Trophoblast cell (in vitro differentiated cells and primary cell): ENCODE data around the gene NR1D2.

Source experiments
- DNase-seq, 2 donors: peaks; one replicate each; pipeline ENCODE4 v3.0.0-alpha.2; 2016
- H2AFZ ChIP-seq: 2 replicates; pipeline ENCODE4 v1.6.1; 2013; ENCODE audit warnings: low read length, moderate library complexity, mild to moderate bottlenecking; ENCODE audit not compliant: insufficient read depth, poor library complexity
- H2AK5ac ChIP-seq: 2 replicates; pipeline ENCODE4 v1.6.1; 2013; ENCODE audit warnings: mild to moderate bottlenecking, low read length
- H2BK120ac ChIP-seq: 2 replicates; pipeline ENCODE4 v1.6.1; 2013; ENCODE audit warnings: low read length, mild to moderate bottlenecking, moderate library complexity; ENCODE audit not compliant: insufficient read depth, poor library complexity
- H2BK12ac ChIP-seq: 2 replicates; pipeline ENCODE4 v1.6.1; 2013; ENCODE audit warnings: mild to moderate bottlenecking, low read length, moderate library complexity
- H2BK5ac ChIP-seq: 2 replicates; pipeline ENCODE4 v1.6.1; 2013; ENCODE audit warnings: low read length, low read depth, moderate library complexity, mild to moderate bottlenecking; ENCODE audit not compliant: poor library complexity
- H3K14ac ChIP-seq: 2 replicates; pipeline ENCODE4 v1.6.1; 2013; ENCODE audit warnings: mild to moderate bottlenecking, low read length
- H3K18ac ChIP-seq: 2 replicates; pipeline ENCODE4 v1.6.1; 2013; ENCODE audit warnings: mild to moderate bottlenecking, low read length
- H3K23ac ChIP-seq: 2 replicates; pipeline ENCODE4 v1.6.1; 2013; ENCODE audit warnings: low read length
- H3K27ac ChIP-seq: 2 replicates; pipeline ENCODE4 v1.5.1; 2013; ENCODE audit warnings: low read depth, mild to moderate bottlenecking, inconsistent platforms, low read length, moderate library complexity
- H3K27me3 ChIP-seq: 2 replicates; pipeline ENCODE4 v1.6.1; 2013; ENCODE audit warnings: inconsistent platforms, mild to moderate bottlenecking, low read length, moderate library complexity; ENCODE audit not compliant: insufficient read depth
- H3K36me3 ChIP-seq, 2 experiments: 1 replicate in 1 of 2; 2 replicates in 1 of 2; pipeline ENCODE4 v1.6.1; 2013; ENCODE audit warnings: low read length in 2 of 2, mild to moderate bottlenecking in 2 of 2, moderate library complexity in 1 of 2; ENCODE audit not compliant: insufficient read depth in 2 of 2, control insufficient read depth in 1 of 2
- H3K4ac ChIP-seq: 2 replicates; pipeline ENCODE4 v1.6.1; 2013; ENCODE audit warnings: low read depth, mild to moderate bottlenecking, low read length, moderate library complexity
- H3K4me1 ChIP-seq, 2 experiments: 1 replicate in 1 of 2; 2 replicates in 1 of 2; pipeline ENCODE4 v1.6.1; 2013; ENCODE audit warnings: low read length in 2 of 2, mild to moderate bottlenecking in 2 of 2, moderate library complexity in 1 of 2; ENCODE audit not compliant: insufficient read depth in 2 of 2, control insufficient read depth in 1 of 2
- H3K4me2 ChIP-seq: 2 replicates; pipeline ENCODE4 v1.6.1; 2013; ENCODE audit warnings: inconsistent platforms, mild to moderate bottlenecking, low read length, moderate library complexity
- H3K4me3 ChIP-seq: 2 replicates; pipeline ENCODE4 v1.5.1; 2013; ENCODE audit warnings: mild to moderate bottlenecking, low read depth, low read length, inconsistent platforms
- H3K79me1 ChIP-seq: one replicate; pipeline ENCODE4 v1.6.1; 2013; ENCODE audit warnings: low read length
- H3K79me2 ChIP-seq: 2 replicates; pipeline ENCODE4 v1.6.1; 2013; ENCODE audit warnings: low read length, mild to moderate bottlenecking; ENCODE audit not compliant: control insufficient read depth, insufficient read depth, poor library complexity
- H3K9ac ChIP-seq: 2 replicates; pipeline ENCODE4 v1.6.1; 2013; ENCODE audit warnings: mild to moderate bottlenecking, low read length
- H3K9me3 ChIP-seq: 2 replicates; pipeline ENCODE4 v1.6.1; 2013; ENCODE audit warnings: low read depth, mild to moderate bottlenecking, control low read depth, inconsistent platforms, low read length; ENCODE audit not compliant: insufficient read depth
- H4K12ac ChIP-seq: 2 replicates; pipeline ENCODE4 v1.6.1; 2013; ENCODE audit warnings: low read depth, mild to moderate bottlenecking, low read length, moderate library complexity
- H4K8ac ChIP-seq: 2 replicates; pipeline ENCODE4 v1.6.1; 2013; ENCODE audit warnings: low read depth, mild to moderate bottlenecking, low read length, moderate library complexity
- H4K91ac ChIP-seq: one replicate; pipeline ENCODE4 v1.6.1; 2013; ENCODE audit warnings: low read depth, mild to moderate bottlenecking, low read length, moderate library complexity
- WGBS: extraction: QIAGEN DNeasy Blood & Tissue Kit; methylation state at CpG from one replicate; pipeline ENCODE4 v1.1.7; 2013; ENCODE audit warnings: missing lambda C conversion rate; ENCODE audit not compliant: insufficient read length, insufficient coverage; ENCODE audit errors: extremely low coverage; 5-methylcytosine and 5-hydroxymethylcytosine counted together

The NR1D2 gene

DNA sequence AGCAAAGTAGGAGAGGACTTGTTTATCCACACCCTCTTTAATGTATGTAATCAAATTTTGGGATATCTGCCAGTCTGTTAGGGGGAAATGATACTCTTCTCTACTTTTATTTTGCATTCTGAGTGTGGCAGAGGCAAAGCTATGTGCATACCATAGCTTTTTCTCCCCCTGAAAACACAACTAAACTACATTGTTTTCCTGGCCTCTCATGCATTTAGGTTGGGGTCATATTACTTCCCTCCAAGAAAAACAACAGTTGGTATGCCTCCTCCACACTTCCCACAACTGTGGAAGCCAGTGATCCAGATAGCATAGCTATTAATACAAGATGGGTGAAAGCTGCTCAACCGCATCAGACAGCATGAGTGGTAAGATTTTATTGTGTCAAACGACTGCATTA lies 21.3 kb upstream of the NR1D2 start:
- no CpG with 5 or more reads among the region's 2 CpGs for WGBS
- Histone ChIP-seq H4K12ac (no peak overlapping the region), H3K4me2 (no peak overlapping the region), H3K18ac (no peak overlapping the region), H2AK5ac (no peak overlapping the region), H2BK12ac (no peak overlapping the region), H3K27ac (no peak overlapping the region), H3K14ac (no peak overlapping the region), H2AFZ (no peak overlapping the region), H3K9ac (no peak overlapping the region), H3K27me3 (no peaks in the 10 kb centered on the region), H3K4me1 (no peaks in the 10 kb centered on the region), H2BK120ac (no peak overlapping the region), H3K79me1 (no peaks in the 10 kb centered on the region), H2BK5ac (no peak overlapping the region), H3K9me3 (no peaks in the 10 kb centered on the region), H3K36me3 (peaks cover 3 to 12% of the 10 kb centered on the region in 2 experiments), H4K91ac (no peak overlapping the region), H4K8ac (no peak overlapping the region), H3K4me3 (no peak overlapping the region), H3K23ac (no peak overlapping the region), H3K79me2 (no peaks in the 10 kb centered on the region), H3K4ac (no peak overlapping the region)
- no peak for DNase-seq

DNA sequence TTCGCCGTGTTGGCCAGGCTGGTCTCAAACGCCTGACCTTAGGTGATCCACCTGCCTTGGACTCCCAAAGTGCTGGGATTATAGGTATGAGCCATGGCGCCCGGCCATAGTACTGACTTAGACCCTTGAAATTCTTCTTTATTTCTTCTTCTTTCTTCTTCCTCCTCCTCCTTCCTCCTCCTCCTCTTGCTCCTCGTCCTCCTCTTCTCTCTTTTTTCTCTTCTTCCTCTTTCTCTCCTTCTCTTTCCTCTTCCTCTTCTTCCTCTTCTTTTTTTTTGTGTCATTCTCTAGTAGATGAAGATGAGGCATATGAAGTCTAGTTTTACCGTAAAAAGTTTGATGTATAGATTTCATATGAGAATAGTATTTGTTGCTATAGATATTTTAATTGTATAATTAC lies 18.8 kb upstream of the NR1D2 start:
- no peak overlapping the region for H3K4me3 ChIP-seq
- H2BK120ac ChIP-seq = no peak overlapping the region
- no peak overlapping the region for H4K12ac ChIP-seq
- no peak overlapping the region for H2BK5ac ChIP-seq
- no peak overlapping the region for H4K8ac ChIP-seq
- H3K14ac ChIP-seq = no peak overlapping the region
- H3K27ac ChIP-seq = no peak overlapping the region
- no peak overlapping the region for H3K18ac ChIP-seq
- H3K79me2 ChIP-seq = no peaks in the 10 kb centered on the region
- no peaks in the 10 kb centered on the region for H3K9me3 ChIP-seq
- H4K91ac ChIP-seq = no peak overlapping the region
- no peak overlapping the region for H2AK5ac ChIP-seq
- H3K9ac ChIP-seq = no peak overlapping the region
- no peak for DNase-seq
- H3K4me1 ChIP-seq = no peaks in the 10 kb centered on the region
- no peaks in the 10 kb centered on the region for H3K27me3 ChIP-seq
- WGBS = 100% methylated on average over 1 of the region's 7 CpGs
- H2AFZ ChIP-seq = no peak overlapping the region
- no peak overlapping the region for H2BK12ac ChIP-seq
- peaks cover 0 to 1% of the 10 kb centered on the region in 2 experiments for H3K36me3 ChIP-seq
- no peak overlapping the region for H3K23ac ChIP-seq
- H3K79me1 ChIP-seq = no peaks in the 10 kb centered on the region
- no peak overlapping the region for H3K4ac ChIP-seq
- H3K4me2 ChIP-seq = no peak overlapping the region

DNA sequence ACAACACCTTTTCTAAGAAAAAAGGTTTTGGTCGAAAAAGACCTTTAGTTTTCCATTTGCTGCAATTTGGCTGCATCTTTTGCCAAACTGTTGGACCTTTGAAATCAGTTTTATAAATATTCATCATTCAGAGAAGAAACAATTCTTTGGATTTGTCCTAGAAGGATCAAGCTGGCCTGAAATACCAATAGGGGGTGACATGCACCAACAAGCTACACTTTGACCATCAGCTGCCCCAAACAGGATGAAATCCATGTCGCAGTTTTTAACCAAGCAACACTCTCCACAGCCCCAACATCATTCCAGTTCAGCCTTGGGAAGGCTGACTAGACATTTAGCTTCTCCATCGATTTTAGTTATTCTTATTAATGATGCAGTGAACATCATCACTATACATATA lies 18.4 kb upstream of the NR1D2 start:
- H3K4me1 ChIP-seq = no peaks in the 10 kb centered on the region
- no peak overlapping the region for H3K27ac ChIP-seq
- H2BK5ac ChIP-seq = no peak overlapping the region
- H3K79me2 ChIP-seq = no peaks in the 10 kb centered on the region
- no peaks in the 10 kb centered on the region for H3K9me3 ChIP-seq
- no peak overlapping the region for H3K14ac ChIP-seq
- H3K4ac ChIP-seq = no peak overlapping the region
- H4K12ac ChIP-seq = no peak overlapping the region
- H3K18ac ChIP-seq = no peak overlapping the region
- no peak overlapping the region for H2AFZ ChIP-seq
- no peak overlapping the region for H2AK5ac ChIP-seq
- no peaks in the 10 kb centered on the region for H3K27me3 ChIP-seq
- no peak overlapping the region for H3K4me2 ChIP-seq
- no peaks in the 10 kb centered on the region for H3K79me1 ChIP-seq
- peaks cover 0 to 1% of the 10 kb centered on the region in 2 experiments for H3K36me3 ChIP-seq
- H2BK120ac ChIP-seq = no peak overlapping the region
- no peak overlapping the region for H4K8ac ChIP-seq
- H4K91ac ChIP-seq = no peak overlapping the region
- no peak overlapping the region for H2BK12ac ChIP-seq
- no peak overlapping the region for H3K4me3 ChIP-seq
- no peak for DNase-seq
- H3K9ac ChIP-seq = no peak overlapping the region
- H3K23ac ChIP-seq = no peak overlapping the region
- WGBS = no CpG with 5 or more reads among the region's 3 CpGs

DNA sequence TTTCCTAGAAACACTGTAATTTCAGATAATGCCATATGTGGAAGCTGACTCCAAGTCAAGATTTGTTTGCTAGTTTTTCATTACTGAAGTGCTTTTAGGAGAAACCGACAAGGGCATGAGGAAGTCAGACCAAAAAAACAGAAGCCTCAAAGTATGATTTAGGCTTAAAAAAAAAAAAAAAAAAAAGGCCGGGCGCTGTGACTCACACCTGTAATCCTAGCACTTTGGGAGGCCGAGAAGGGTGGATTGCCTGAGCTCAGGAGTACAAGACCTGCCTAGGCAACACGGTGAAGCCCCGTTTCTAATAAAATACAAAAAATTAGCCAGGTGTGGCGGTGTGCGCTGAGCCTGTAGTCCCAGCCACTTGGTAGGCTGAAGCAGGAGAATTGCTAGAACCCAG lies 16.6 kb upstream of the NR1D2 start:
- H3K4me1 ChIP-seq = no peaks in the 10 kb centered on the region
- H3K23ac ChIP-seq = no peak overlapping the region
- H3K36me3 ChIP-seq = no peaks in the 10 kb centered on the region
- no peak overlapping the region for H3K14ac ChIP-seq
- no peak overlapping the region for H3K4me2 ChIP-seq
- no peak overlapping the region for H4K8ac ChIP-seq
- no peak overlapping the region for H4K91ac ChIP-seq
- H3K27ac ChIP-seq = no peak overlapping the region
- no peaks in the 10 kb centered on the region for H3K79me1 ChIP-seq
- no peaks in the 10 kb centered on the region for H3K9me3 ChIP-seq
- no peak overlapping the region for H2AK5ac ChIP-seq
- no peak overlapping the region for H2AFZ ChIP-seq
- H3K18ac ChIP-seq = no peak overlapping the region
- H3K4ac ChIP-seq = no peak overlapping the region
- no peak overlapping the region for H2BK5ac ChIP-seq
- H2BK120ac ChIP-seq = no peak overlapping the region
- no peak overlapping the region for H4K12ac ChIP-seq
- no peak overlapping the region for H3K9ac ChIP-seq
- no peak overlapping the region for H2BK12ac ChIP-seq
- peak; percentile 22 to 55 for DNase-seq
- no peaks in the 10 kb centered on the region for H3K27me3 ChIP-seq
- no CpG with 5 or more reads among the region's 8 CpGs for WGBS
- no peak overlapping the region for H3K4me3 ChIP-seq
- H3K79me2 ChIP-seq = no peaks in the 10 kb centered on the region
